GM19328 (cell line): Measurements from ENCODE around the gene EQTN.
A peak's percentile ranks its signal among the peaks of the same experiment; 100 is the strongest.
"Not testable (repeated sequence)": the region's sequence is repeated elsewhere in the genome, so short reads cannot be mapped to it uniquely, and the experiment has no call there.

ENCODE experiments used
- ATAC-seq: cut with Tn5 transposase; IDR thresholded peaks from one replicate; pipeline ENCODE4 v1.9.1; 2021; ENCODE audit warnings: mild to moderate bottlenecking, moderate library complexity; ENCODE audit not compliant: unreplicated experiment

Gene EQTN

GRCh38 chr9:27293996-27294395 lies 3.0 kb downstream of the EQTN start:
- no peak for ATAC-seq

GRCh38 chr9:27292659-27293405 lies 4.1 kb downstream of the EQTN start:
- ATAC-seq = no peak

GRCh38 chr9:27291292-27291691 lies 5.7 kb downstream of the EQTN start:
- ATAC-seq = no peak

- no peak for ATAC-seq
Observed at GRCh38 chr9:27282269-27282668, 14.7 kb downstream of the EQTN start.

- no peak for ATAC-seq
Observed at GRCh38 chr9:27280860-27281259, 16.1 kb downstream of the EQTN start.

- ATAC-seq = no peak
Observed at GRCh38 chr9:27280249-27280648, 16.7 kb downstream of the EQTN start.

GRCh38 chr9:27279611-27280010 lies 17.3 kb downstream of the EQTN start:
- ATAC-seq = no peak

GRCh38 chr9:27278374-27278773 lies 18.6 kb downstream of the EQTN start:
- no peak for ATAC-seq

GRCh38 chr9:27276193-27277030 lies 20.5 kb downstream of the EQTN start:
- peak; percentile 53 for ATAC-seq

GRCh38 chr9:27273186-27273585 lies 23.8 kb downstream of the EQTN start:
- no peak for ATAC-seq

- no peak for ATAC-seq
Observed at GRCh38 chr9:27272103-27272502, 24.8 kb downstream of the EQTN start.

GRCh38 chr9:27261517-27262211 lies 35.3 kb downstream of the EQTN start:
- ATAC-seq = no peak

- ATAC-seq = no peak
Observed at GRCh38 chr9:27260789-27261516, 36.0 kb downstream of the EQTN start.

GRCh38 chr9:27258662-27259061 lies 38.3 kb downstream of the EQTN start:
- no peak for ATAC-seq

- no peak for ATAC-seq
Observed at GRCh38 chr9:27248702-27249101, 48.2 kb downstream of the EQTN start.

GRCh38 chr9:27247756-27248155 lies 49.2 kb downstream of the EQTN start:
- peak; percentile 83 for ATAC-seq

- not testable (repeated sequence) for ATAC-seq
Observed at GRCh38 chr9:27239648-27240047, 57.3 kb downstream of the EQTN start.
